ENCODE measurements around the gene DNPH1.

Gene DNPH1

DNA sequence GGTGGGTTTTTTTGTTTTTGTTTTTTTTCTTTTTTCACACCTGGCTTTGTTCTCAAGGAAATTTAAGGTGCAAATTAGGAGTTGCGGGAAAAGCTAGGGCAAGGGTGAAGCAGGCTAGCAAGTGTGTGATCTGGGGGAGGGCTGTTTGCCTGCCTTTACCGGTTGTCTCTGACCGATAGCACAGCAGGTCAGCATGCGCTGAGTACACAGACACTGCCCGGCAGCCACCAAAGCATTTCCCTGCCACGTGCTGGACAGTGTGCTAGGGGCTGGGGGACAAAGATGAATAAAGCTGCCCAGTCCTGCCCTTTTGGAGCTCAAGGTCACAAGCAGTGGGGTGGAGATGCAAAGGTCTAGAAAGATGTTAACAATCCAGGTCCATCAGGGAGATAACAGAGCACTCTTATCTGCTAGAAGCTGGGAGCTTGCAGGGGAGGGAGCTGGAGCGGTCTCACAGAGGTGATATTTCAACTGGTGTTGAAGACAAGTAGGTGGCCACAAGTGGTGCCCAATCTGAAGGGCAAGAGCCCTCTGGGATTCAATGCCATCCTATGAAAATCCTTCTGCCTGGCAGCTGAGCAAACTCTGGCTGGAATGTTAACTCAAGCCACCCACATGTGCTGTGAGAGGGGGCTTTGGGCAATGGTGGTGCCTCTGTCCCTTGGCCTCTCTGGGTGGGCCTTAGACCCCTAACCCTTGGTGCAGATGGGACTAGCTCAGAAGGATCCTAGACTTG, 38.5 kb upstream of the DNPH1 start:
- DNase-seq = no peak

GRCh38 chr6:43265564-43265963, 36.3 kb upstream of the DNPH1 start:
- DNase-seq = no peak

- DNase-seq = no peak
Observed at GRCh38 chr6:43264599-43265145, 35.4 kb upstream of the DNPH1 start.

- no peak for DNase-seq
Observed at GRCh38 chr6:43263314-43264178, 34.3 kb upstream of the DNPH1 start.

DNA sequence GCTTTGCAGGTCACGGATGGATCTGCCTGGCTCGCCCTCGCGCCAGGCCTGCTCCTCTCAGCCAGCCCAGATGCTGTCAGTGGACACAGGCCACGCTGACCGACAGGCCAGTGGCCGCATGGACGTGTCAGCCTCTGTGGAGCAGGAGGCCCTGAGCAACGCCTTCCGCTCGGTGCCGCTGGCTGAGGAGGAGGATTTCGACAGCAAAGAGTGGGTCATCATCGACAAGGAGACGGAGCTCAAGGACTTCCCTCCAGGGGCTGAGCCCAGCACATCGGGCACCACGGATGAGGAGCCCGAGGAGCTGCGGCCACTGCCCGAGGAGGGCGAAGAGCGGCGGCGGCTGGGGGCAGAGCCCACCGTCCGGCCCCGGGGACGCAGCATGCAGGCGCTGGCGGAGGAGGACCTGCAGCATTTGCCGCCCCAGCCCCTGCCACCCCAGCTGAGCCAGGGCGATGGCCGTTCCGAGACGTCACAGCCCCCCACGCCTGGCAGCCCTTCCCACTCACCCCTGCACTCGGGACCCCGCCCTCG, 33.6 kb upstream of the DNPH1 start:
- no peak for DNase-seq

DNA sequence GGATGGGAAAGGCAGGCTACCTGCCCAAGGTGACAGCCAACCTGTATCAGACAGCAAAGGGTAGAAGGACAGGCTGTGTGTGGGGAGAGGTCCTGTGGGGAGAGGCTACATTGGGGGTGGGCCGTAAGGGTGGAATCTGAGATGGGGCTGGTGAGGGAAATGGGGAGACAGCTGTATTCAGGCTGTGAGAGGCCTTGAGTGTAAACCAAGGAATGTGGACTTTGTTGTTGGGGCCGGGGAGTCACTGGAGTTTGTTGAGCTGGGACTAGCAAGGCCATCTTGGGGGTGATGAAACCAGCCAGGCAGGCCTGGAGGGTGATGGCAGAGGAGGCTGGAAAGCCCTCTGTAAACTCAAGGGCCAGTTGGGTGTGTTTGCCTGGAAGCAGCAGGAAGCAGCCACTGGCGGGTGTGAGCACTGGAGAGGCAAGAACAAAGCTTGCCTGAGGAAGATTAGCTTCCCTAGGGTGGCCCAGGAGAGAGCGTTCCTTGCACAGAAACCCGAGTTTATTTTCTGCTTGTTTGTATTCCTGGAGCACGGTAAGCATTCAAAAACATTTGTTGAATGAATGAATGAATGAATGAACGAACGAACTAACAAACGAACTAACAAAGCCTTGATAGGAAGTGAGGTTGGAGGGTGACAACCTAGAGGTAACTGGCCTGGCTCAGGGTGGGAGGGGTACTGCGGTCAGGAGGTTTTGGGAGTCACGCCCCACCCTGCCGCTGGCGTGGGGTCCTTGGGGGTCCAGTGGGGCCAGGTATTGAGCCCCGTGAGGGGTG, 32.9 kb upstream of the DNPH1 start:
- DNase-seq = no peak

- DNase-seq = no peak
Observed at GRCh38 chr6:43261198-43261597, 31.9 kb upstream of the DNPH1 start.

DNA sequence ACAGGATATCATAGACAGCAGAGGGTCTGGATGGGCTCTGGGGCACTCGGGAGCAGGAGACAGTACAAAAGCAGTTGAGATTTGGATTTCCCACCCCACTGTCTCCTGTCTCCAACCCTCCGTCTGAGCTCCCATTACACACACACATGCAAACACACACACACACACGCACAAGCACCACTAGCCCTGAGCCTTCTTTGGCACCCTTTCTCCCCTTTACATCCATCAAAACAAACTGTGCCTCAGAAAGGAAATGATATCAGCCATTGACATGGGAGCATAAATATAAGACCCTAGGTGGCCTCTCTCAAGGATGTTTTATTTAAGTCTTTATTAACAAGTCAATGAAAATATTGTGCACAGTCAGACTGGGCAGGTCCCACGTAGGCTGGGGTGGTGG, 31.5 kb upstream of the DNPH1 start:
- DNase-seq = no peak

GRCh38 chr6:43258807-43259686, 29.8 kb upstream of the DNPH1 start:
- no peak for DNase-seq

DNA sequence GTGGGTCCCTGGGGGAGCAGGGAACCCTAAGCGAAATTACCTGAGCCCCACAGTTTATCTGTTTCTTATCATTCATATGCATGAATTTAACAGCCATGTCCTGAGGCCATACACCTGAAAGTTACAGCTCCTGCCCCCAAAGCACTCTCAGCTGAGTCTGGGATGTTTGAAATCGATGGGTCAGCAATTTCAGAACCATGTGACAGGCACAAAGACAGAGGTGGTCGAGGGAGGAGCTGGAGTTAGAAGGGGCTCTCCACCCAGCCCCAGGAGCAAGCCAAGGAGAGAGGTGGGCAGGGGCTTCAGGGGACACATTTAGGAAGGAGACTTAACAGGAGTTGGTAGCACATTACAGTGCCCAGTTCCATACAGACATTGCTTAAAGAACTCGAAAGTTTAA, 28.9 kb upstream of the DNPH1 start:
- no peak for DNase-seq

GRCh38 chr6:43257367-43258145, 28.3 kb upstream of the DNPH1 start:
- DNase-seq = no peak

- DNase-seq = no peak
Observed at GRCh38 chr6:43256670-43257366, 27.5 kb upstream of the DNPH1 start.

GRCh38 chr6:43255408-43256054, 26.2 kb upstream of the DNPH1 start:
- DNase-seq = no peak

DNA sequence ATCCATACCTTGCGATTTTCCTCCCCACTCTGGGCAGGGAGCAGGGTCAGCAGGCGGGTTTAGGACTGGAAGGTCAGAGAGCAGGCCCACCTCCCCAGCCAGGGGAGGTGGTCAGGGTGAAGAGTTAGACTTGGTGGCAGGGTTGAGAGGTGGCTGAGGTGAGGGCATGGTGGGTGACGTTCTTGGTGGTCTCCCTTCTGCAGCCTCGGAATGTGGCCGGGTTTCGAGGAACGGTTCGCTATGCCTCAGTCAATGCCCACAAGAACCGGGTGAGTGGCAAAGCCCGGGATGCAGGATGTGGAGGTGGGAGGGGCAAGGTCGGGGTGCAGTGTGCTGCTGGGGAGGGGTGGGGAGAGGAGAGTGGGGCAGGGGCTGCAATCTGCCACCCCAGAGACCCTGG, 25.6 kb upstream of the DNPH1 start:
- DNase-seq = no peak

DNA sequence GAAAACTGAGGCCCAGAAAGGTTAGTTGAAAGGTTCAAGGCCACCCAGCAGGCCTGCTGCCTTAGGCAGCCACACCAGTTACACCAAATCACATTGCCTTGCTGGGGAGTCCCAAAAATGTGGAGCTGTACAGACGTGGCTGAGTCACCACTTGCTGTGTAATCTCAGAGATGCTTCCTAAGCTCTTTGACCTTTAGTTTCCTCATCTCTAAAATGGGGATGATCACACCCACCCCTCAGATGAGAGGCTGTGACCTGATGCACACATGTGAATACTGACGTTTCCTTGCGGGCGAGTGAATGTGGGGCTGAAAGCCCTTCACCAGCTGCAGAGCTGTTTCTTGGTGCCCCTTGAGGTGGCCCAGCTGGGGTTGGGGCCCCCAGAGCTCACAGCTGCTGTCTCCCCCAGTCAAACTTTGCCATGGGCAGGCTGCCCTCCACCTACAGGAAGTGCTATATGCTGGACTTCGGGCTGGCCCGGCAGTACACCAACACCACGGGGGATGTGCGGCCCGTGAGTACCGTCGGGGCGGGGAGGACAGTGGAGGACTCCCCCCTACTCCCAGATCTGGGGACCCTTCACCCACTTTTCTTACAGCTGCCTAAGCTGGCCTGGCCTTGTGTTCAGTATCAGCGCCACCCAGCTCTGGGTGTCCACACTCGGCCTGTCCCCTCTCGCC, 25.0 kb upstream of the DNPH1 start:
- no peak for DNase-seq

GRCh38 chr6:43253401-43253800, 24.1 kb upstream of the DNPH1 start:
- no peak for DNase-seq

- DNase-seq = no peak
Observed at GRCh38 chr6:43250992-43251373, 21.7 kb upstream of the DNPH1 start.

DNA sequence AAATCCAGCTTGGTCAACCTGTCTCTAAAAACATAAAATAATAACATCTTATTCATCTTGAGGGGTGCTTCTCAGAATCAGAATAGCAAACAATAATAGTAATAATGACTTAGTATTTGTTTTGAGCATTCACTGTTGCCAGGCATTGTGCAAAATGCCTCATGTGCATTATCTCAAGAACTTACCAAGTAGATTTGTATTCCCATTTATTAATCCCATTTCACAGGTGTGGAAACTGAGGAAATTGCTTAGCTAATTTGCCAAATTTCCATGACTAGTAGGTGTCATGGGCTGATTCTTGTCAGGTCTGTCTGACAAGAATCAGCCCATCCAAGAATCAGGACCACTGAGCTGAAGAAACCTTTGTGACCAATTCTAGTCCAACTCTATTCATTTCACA, 19.5 kb upstream of the DNPH1 start:
- no peak for DNase-seq

- no peak for DNase-seq
Observed at GRCh38 chr6:43248101-43248500, 18.8 kb upstream of the DNPH1 start.
